Vagina (tissue), 2 donors: ENCODE data around the gene ZNF423.

Experiments
- POLR2AphosphoS5 ChIP-seq, 2 donors: sonication (generic); formaldehyde crosslinking; IDR thresholded peaks; one replicate each; pipeline ENCODE4 v1.9.0; 2017; ENCODE audit warnings: antibody characterized with exemption in 2 of 2, mild to moderate bottlenecking in 2 of 2, low read depth in 1 of 2; ENCODE audit not compliant: insufficient read depth in 1 of 2
- TF ChIP-seq, protein P1 (sequence below), 3 experiments: fragments of 450-650 bp in 2 of 3; fragments of 200-600 bp in 1 of 3; sonication (generic) in 1 of 3; IDR thresholded peaks; one replicate each; pipeline ENCODE4 v1.5.1; 2017 to 2019; ENCODE audit warnings: antibody characterized with exemption in 3 of 3, mild to moderate bottlenecking in 2 of 3, moderate library complexity in 2 of 3

DNA sequence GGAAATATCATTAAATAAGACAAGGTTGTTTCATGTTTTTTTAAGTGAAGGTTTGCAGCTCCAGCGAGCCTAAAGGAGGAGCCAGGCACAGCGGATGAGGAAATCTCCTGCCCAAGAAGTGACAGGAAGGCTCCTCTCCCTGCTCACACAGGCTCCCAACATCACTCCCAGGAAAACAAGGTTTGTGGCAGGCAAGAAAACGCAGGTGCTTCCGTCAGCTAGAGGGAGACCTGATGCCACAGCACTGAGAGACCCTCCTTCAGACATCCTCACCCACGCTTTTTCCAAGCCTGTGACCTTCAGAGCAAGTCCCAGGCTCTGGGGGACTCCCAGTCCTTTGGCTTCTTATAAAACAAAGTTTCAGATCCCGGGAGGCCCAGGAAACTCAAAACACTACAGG, 89.7 kb downstream of the ZNF423 start:
- no peak for TF ChIP-seq POLR2AphosphoS5 (IDR thresholded peaks at IDR 0.05; ENCODE audit: insufficient read depth in 1 of 2, low read depth in 1 of 2)
- TF ChIP-seq, protein P1, sequence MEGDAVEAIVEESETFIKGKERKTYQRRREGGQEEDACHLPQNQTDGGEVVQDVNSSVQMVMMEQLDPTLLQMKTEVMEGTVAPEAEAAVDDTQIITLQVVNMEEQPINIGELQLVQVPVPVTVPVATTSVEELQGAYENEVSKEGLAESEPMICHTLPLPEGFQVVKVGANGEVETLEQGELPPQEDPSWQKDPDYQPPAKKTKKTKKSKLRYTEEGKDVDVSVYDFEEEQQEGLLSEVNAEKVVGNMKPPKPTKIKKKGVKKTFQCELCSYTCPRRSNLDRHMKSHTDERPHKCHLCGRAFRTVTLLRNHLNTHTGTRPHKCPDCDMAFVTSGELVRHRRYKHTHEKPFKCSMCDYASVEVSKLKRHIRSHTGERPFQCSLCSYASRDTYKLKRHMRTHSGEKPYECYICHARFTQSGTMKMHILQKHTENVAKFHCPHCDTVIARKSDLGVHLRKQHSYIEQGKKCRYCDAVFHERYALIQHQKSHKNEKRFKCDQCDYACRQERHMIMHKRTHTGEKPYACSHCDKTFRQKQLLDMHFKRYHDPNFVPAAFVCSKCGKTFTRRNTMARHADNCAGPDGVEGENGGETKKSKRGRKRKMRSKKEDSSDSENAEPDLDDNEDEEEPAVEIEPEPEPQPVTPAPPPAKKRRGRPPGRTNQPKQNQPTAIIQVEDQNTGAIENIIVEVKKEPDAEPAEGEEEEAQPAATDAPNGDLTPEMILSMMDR (IDR thresholded peaks at IDR 0.05) = no peak
